Measurements from ENCODE around the gene SMIM35.

- TF ChIP-seq CREB5 (CRISPR knock-in tag; IDR thresholded peaks at IDR 0.05; ENCODE audit: low read depth) (no peak), PPARA (CRISPR knock-in tag; IDR thresholded peaks at IDR 0.05; ENCODE audit: borderline replicate concordance) (no peak), ZNF565 (CRISPR knock-in tag; conservative IDR thresholded peaks at IDR 0.05; ENCODE audit: low read depth) (no peak)
Measured at GRCh38 chr11:117960406-117960805, 126.4 kb downstream of the SMIM35 start.

All from SK-N-SH treated with all-trans-retinoic acid at 6 μM for 48 hours (cell line).